Stimulated activated naive B cell treated with anti-CD40 and anti-IgM and Interleukin-4, amounts not matched to agents 10 μg/mL and 1 μg/mL and 100 μg/mL, for 72 hours (primary cell): ENCODE results near the gene CYB5RL.

Experiments used
- ATAC-seq, 2 donors: fragments of 150-1000 bp; cut with Tn5 transposase; replicated peaks; 2 replicates each; pipeline ENCODE4 v1.10.0; 2021; ENCODE audit warnings: moderate library complexity in 1 of 2
- DNase-seq: peaks from one replicate; pipeline ENCODE4 v3.0.0; 2021
- H3K27ac Mint-ChIP-seq: one replicate; pipeline ENCODE4 v1.8.0; 2022; ENCODE audit warnings: mild to moderate bottlenecking, mixed read lengths
- H3K27me3 Mint-ChIP-seq, 2 donors: one replicate each; pipeline ENCODE4 v1.8.0; 2022; ENCODE audit warnings: mixed read lengths in 2 of 2
- H3K36me3 Mint-ChIP-seq, 2 donors: one replicate each; pipeline ENCODE4 v1.8.0; 2022; ENCODE audit warnings: mixed read lengths in 2 of 2, mild to moderate bottlenecking in 1 of 2
- H3K4me1 Mint-ChIP-seq, 2 donors: one replicate each; pipeline ENCODE4 v1.8.0; 2022; ENCODE audit warnings: mixed read lengths in 2 of 2, mild to moderate bottlenecking in 1 of 2
- H3K4me3 Mint-ChIP-seq, 2 donors: one replicate each; pipeline ENCODE4 v1.8.0; 2022; ENCODE audit warnings: mild to moderate bottlenecking in 2 of 2, mixed read lengths in 2 of 2, moderate library complexity in 1 of 2
- H3K9me3 Mint-ChIP-seq, 2 donors: one replicate each; pipeline ENCODE4 v1.8.0; 2022; ENCODE audit warnings: mixed read lengths in 2 of 2, mild to moderate bottlenecking in 1 of 2

The CYB5RL gene

DNA sequence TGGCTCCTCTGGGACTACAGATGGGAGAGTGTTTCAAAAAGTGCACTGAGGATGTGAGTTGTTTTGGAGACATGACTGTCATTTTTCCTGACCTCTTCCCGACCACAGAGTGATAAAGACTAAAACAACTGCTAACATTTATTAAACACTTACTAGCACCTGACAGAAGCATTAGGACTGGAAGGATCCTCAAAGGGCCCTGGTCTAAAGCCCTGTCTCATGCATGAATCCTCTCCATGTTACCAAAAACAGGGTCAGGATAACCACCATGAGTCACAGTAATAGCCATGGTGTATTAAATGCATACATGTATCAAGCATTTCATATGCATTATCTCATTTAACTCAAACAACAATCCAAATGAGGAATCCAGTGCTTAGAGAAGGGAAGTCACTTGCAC is 11.5 kb downstream of the CYB5RL start:
- ATAC-seq: no peak
- DNase-seq: no peak
- Mint-ChIP-seq H3K4me3 (no peak overlapping the region), H3K27me3 (no peaks in the 10 kb centered on the region), H3K27ac (no peak overlapping the region), H3K36me3 (peaks cover 25 to 35% of the 10 kb centered on the region in 2 donors), H3K9me3 (peaks cover 0 to 4% of the 10 kb centered on the region in 2 donors), H3K4me1 (no peaks in the 10 kb centered on the region)

GRCh38 chr1:54186056-54186455 is 13.8 kb downstream of the CYB5RL start:
- Mint-ChIP-seq H3K4me3 (no peak overlapping the region), H3K27ac (no peak overlapping the region), H3K36me3 (peaks cover 25 to 42% of the 10 kb centered on the region in 2 donors), H3K27me3 (no peaks in the 10 kb centered on the region), H3K9me3 (peaks cover 0 to 4% of the 10 kb centered on the region in 2 donors), H3K4me1 (no peaks in the 10 kb centered on the region)
- ATAC-seq (no peak), DNase-seq (no peak)

GRCh38 chr1:54180701-54181360 is 19.0 kb downstream of the CYB5RL start:
- H3K36me3 Mint-ChIP-seq: peaks cover 26 to 39% of the 10 kb centered on the region in 2 donors
- H3K9me3 Mint-ChIP-seq: peaks cover 0 to 1% of the 10 kb centered on the region in 2 donors
- no peaks in the 10 kb centered on the region for H3K27me3 Mint-ChIP-seq
- H3K27ac Mint-ChIP-seq: no peak overlapping the region
- H3K4me3 Mint-ChIP-seq: no peak overlapping the region
- ATAC-seq: no peak
- DNase-seq: no peak
- no peaks in the 10 kb centered on the region for H3K4me1 Mint-ChIP-seq

- Mint-ChIP-seq H3K4me3 (no peak overlapping the region), H3K27me3 (no peaks in the 10 kb centered on the region), H3K9me3 (no peaks in the 10 kb centered on the region), H3K36me3 (peaks cover 20 to 30% of the 10 kb centered on the region in 2 donors), H3K27ac (no peak overlapping the region), H3K4me1 (no peaks in the 10 kb centered on the region)
- no peak for DNase-seq
- ATAC-seq: no peak
Measured at GRCh38 chr1:54178296-54179070, 21.3 kb downstream of the CYB5RL start.

DNA sequence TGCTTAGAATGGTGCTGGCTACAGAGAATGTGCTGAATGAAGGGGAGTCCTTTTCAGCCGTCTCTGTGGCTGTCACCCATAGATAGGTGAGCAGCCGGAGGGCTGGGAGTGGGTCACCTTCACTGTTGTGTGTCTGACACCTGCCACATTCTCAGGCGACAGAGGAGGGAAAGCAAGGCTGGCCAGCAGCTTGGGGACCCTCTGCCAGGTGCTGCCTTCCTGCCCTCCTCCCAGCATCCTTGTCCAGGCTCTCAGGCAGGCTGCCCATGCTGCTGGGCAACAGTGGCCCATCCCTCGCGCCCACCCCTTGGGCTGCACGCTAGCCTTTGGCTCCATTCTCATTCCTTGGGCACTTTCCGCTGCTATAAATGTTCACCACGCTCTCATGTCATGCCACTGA is 22.1 kb downstream of the CYB5RL start:
- ATAC-seq: no peak
- no peak for DNase-seq
- Mint-ChIP-seq H3K9me3 (no peaks in the 10 kb centered on the region), H3K36me3 (peaks cover 20 to 25% of the 10 kb centered on the region in 2 donors), H3K4me3 (no peak overlapping the region), H3K4me1 (no peaks in the 10 kb centered on the region), H3K27me3 (no peaks in the 10 kb centered on the region), H3K27ac (no peak overlapping the region)

GRCh38 chr1:54176621-54177327 is 23.1 kb downstream of the CYB5RL start:
- no peak for ATAC-seq
- Mint-ChIP-seq H3K9me3 (no peaks in the 10 kb centered on the region), H3K4me3 (no peak overlapping the region), H3K27ac (peak overlapping the region; percentile 42), H3K4me1 (no peaks in the 10 kb centered on the region), H3K27me3 (no peaks in the 10 kb centered on the region), H3K36me3 (peaks cover 20 to 25% of the 10 kb centered on the region in 2 donors)
- DNase-seq: no peak

- H3K27me3 Mint-ChIP-seq: no peaks in the 10 kb centered on the region
- H3K27ac Mint-ChIP-seq: no peak overlapping the region
- DNase-seq (no peak), ATAC-seq (no peak)
- H3K9me3 Mint-ChIP-seq: no peaks in the 10 kb centered on the region
- peaks cover 12 to 22% of the 10 kb centered on the region in 2 donors for H3K36me3 Mint-ChIP-seq
- no peak overlapping the region for H3K4me3 Mint-ChIP-seq
- no peaks in the 10 kb centered on the region for H3K4me1 Mint-ChIP-seq
Measured at GRCh38 chr1:54174106-54174505, 25.7 kb downstream of the CYB5RL start.

- H3K36me3 Mint-ChIP-seq: peaks cover 11 to 22% of the 10 kb centered on the region in 2 donors
- H3K4me1 Mint-ChIP-seq: no peaks in the 10 kb centered on the region
- DNase-seq: no peak
- H3K9me3 Mint-ChIP-seq: no peaks in the 10 kb centered on the region
- no peak overlapping the region for H3K27ac Mint-ChIP-seq
- no peak overlapping the region for H3K4me3 Mint-ChIP-seq
- no peaks in the 10 kb centered on the region for H3K27me3 Mint-ChIP-seq
- ATAC-seq: no peak
Measured at GRCh38 chr1:54173681-54174080, 26.1 kb downstream of the CYB5RL start.

DNA sequence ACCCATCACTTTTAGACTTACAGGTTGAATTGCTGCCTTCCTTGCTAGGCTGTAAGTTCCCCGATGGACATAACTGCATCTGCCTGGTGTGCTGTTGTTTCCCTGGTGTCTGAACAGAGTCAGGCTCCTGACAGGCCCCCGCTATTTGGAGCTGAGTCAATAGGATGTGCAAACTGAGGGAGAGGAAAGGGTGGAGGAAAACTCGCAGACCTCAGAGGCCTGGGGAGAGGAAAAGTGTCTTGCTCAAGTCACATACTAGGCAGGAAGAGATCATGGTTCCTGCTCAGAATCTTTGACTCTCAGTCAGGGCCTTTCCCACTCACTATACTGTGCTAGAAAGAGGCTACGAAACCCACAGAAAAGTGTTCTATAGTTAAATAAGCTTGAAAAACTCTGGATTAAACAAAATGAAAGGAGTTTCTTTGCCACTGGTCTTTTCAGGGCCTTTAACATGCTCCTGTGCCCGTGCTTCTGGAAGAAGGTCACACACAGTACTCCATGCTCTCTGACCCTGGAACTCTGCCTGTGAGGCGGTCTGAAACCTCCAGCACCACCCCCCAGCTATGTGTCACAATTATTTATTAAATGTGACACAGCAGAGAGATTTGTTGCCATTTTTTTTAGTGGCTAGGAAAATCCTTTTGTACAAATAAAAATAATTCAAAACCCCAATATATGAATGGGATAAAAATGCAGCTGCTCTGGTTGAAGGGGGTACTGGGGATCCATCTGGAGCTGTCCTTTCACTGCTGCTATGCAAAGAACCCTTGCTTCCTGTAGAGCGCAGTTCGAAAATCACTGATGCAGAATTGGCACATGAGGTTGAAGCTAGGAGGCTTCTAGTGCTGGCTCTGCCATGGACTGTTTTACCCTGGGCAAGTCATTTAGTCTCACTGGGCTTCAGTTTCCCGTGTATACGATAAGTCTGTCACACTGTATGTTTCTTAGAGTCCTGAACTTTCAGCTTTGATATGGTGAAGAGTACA is 26.9 kb downstream of the CYB5RL start:
- ATAC-seq (no peak), DNase-seq (no peak)
- no peaks in the 10 kb centered on the region for H3K9me3 Mint-ChIP-seq
- H3K4me3 Mint-ChIP-seq: no peak overlapping the region
- H3K27ac Mint-ChIP-seq: no peak overlapping the region
- H3K36me3 Mint-ChIP-seq: peaks cover 10 to 18% of the 10 kb centered on the region in 2 donors
- H3K27me3 Mint-ChIP-seq: no peaks in the 10 kb centered on the region
- H3K4me1 Mint-ChIP-seq: no peaks in the 10 kb centered on the region

DNA sequence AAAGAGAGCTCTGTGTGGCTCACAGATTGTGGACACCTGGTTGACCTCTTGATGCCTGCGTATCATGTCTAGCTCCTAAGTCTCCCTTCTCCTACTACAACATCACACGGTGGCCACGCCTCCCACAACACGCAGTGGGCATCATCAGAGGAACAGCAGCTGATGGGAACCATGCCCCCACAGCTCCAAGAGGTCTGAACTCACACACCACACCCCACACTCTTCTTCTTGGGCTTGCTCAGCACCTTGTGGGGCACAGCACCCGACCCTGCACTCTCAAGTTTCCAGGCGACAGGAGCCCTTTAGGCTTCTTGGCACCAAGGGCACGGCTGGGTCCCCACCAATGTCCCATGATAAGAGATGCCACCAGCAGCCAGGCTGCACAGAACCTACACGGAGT is 28.2 kb downstream of the CYB5RL start:
- Mint-ChIP-seq H3K36me3 (peaks cover 2 to 10% of the 10 kb centered on the region in 2 donors), H3K27me3 (no peaks in the 10 kb centered on the region)

DNA sequence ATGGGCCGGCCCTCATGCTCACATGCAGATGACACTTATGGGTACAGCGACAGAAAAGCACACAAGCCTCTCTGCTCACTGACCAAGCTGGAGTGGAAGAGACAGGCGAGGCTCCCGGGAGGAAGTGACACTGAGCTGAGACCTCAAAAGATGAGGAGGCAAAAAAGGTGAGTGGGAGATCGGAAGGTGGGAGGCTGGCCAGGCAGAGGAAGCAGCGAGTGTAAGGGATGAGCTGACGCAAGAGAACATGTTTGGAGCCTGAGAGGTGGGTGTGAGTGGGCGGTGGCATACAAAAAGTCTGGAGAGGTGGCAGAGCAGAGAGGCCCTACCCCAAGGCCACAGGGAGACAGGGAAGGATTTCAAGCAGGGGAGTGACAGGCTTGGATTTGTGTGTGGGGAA is 28.8 kb downstream of the CYB5RL start:
- no peak for DNase-seq
- H3K27ac Mint-ChIP-seq: peak overlapping the region; percentile 48
- ATAC-seq: no peak
- H3K27me3 Mint-ChIP-seq: no peaks in the 10 kb centered on the region
- no peaks in the 10 kb centered on the region for H3K4me1 Mint-ChIP-seq
- no peaks in the 10 kb centered on the region for H3K9me3 Mint-ChIP-seq
- H3K36me3 Mint-ChIP-seq: peaks cover 0 to 11% of the 10 kb centered on the region in 2 donors
- no peak overlapping the region for H3K4me3 Mint-ChIP-seq

More for the DNA sequence above, 28.2 kb downstream of the CYB5RL start:
- Mint-ChIP-seq H3K27ac (no peak overlapping the region), H3K4me1 (no peaks in the 10 kb centered on the region), H3K9me3 (no peaks in the 10 kb centered on the region), H3K4me3 (no peak overlapping the region)
- no peak for DNase-seq
- no peak for ATAC-seq

DNA sequence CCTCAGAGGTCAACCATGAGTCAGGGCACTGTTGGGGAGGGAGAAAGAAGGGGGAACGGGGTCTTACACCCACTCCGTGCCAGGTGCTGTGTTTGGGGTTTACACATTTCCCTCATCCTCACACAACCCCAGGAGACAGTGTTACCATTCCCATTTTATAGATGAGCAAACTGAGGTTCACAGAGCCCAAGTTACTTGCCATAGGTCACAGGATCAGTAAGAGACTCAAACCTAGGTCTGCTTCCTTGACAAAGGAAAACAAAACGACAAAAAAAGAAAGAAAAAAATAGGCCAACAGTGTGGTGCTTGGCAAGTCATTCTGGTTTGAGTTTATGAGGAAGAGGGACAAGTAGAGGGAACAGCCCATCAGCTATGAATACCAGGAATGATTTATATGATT is 30.8 kb downstream of the CYB5RL start:
- Mint-ChIP-seq H3K36me3 (peaks cover 0 to 11% of the 10 kb centered on the region in 2 donors), H3K27me3 (no peaks in the 10 kb centered on the region), H3K27ac (no peak overlapping the region), H3K4me3 (no peak overlapping the region), H3K4me1 (no peaks in the 10 kb centered on the region), H3K9me3 (no peaks in the 10 kb centered on the region)
- DNase-seq (no peak), ATAC-seq (no peak)

DNA sequence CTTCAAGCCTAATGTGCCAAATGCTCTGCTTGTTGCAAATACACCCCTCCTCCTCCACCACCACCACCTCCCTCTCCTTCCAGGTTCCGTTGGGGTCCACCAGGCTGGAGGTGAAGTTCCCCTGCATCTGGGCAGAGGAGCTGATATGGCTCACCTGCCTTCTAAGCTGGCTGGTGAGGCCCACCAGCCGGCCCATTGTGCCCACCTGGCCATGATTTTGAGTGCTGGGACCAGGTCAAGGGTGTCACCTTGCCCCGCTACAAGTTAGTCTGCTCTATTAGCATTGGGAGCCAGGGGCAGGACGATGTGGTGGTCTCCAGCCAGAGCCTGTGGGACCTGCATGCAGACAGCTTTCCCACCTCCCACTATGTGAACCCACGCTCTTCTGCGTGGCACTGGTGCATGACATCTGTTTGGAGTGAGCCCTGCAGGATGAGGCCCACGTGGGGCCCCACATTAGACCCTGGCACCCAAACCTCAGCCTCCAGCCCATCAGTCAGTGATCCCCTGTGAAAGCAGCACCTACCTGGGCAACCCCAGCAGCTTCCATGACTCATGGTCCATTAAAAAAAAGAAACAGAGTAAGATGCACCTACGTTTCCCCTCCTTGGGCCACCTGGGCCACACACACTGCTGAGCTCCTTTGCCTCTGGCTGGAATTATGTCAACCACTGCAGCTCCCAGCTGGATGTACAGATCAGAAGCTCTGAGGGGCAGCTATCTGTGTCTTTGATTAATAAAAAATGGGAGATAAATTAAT is 31.4 kb downstream of the CYB5RL start:
- no peak for ATAC-seq
- no peaks in the 10 kb centered on the region for H3K27me3 Mint-ChIP-seq
- H3K27ac Mint-ChIP-seq: no peak overlapping the region
- no peak overlapping the region for H3K4me3 Mint-ChIP-seq
- H3K36me3 Mint-ChIP-seq: peaks cover 0 to 11% of the 10 kb centered on the region in 2 donors
- H3K9me3 Mint-ChIP-seq: no peaks in the 10 kb centered on the region
- DNase-seq: no peak
- no peaks in the 10 kb centered on the region for H3K4me1 Mint-ChIP-seq
